Activated effector memory CD4-positive, alpha-beta T cell treated with Interleukin-2 at 50 U/mL for 16 hours (primary cell): ENCODE data around the gene CPZ.
"Not testable (repeated sequence)": the region's sequence is repeated elsewhere in the genome, so short reads cannot be mapped to it uniquely, and the experiment has no call there.

Experiments used
- DNase-seq: peaks from one replicate; pipeline ENCODE4 v3.0.0-alpha.2; 2020

The CPZ gene

DNA sequence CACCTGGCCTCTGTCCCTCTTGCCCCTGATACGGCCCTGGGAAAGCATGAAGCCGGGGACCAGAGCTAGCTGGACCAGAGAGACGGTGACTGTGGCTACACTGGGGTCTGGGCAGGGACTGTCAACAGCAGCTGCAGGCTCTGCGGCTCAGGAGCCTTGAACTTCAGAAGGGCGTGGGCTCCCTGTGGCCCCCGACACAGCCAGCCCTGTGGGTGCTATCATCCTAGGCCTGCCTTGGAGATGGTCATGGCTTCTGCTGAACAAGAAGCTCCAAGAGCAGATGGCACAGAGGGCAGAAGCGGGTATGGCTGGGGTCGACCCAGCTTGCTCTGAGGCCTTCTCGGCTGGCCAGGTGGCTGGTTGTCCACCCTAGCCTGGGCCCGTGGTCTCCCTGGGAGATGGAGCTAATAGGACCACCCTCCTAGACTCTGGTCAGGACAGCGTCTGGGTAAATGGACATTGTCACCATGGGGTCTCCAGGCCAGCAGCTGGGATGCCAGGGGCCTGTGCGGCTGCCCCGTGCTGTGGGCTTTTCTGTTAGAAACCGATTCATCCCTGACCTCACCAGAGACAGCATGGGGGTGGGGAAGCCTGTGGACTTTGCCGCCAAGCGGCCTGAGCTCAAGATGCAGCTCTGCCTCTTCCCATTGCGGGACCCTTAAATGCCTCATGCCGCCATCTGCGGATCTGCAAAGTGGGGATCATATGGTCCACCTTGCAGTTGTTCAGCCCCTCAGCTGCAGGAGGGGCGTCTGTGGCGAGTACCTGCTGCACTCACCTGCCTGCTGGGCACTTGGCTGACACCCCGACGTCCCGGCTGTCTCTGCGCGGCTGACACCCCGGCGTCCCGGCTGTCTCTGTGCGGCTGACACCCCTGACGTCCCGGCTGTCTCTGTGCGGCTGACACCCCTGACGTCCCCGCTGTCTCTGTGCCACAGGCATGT is 21.1 kb downstream of the CPZ start:
- DNase-seq = no peak

DNA sequence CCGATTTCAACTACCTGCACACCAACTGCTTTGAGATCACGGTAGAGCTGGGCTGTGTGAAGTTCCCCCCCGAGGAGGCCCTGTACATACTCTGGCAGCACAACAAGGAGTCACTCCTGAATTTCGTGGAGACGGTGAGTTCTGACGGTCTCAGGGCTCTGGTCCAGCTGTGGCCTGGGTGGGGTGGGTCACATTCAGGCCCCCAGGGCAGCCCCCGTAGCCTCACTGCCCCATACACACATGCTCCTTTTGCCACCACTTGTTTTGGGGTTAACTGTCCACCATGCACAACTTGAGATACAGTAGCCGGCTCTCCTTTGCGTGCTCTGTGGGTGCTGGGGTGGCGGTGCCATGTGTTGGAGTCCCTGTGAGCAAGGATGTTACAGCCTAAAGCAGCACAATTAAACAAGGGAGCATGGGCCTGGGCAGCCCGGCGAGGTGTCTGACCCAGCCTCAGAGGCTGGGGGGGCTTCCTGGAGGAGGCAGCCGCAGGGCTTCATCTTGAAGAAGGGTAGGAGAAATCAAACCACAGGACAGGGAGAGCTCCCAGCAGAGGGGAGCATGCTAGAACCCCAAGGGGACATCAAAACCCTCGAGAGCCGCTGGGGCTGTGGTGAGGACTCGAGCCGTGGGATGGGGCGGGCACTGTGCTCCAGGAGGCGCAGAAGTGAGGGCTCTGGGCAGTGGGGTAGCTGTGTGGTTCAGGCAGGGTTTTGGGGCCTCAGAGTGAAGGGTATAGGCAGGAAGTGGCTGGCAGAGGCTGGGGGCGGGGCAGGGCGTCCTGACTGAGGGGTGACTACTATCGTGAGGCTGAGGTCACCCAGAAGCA is 22.0 kb downstream of the CPZ start:
- no peak for DNase-seq

DNA sequence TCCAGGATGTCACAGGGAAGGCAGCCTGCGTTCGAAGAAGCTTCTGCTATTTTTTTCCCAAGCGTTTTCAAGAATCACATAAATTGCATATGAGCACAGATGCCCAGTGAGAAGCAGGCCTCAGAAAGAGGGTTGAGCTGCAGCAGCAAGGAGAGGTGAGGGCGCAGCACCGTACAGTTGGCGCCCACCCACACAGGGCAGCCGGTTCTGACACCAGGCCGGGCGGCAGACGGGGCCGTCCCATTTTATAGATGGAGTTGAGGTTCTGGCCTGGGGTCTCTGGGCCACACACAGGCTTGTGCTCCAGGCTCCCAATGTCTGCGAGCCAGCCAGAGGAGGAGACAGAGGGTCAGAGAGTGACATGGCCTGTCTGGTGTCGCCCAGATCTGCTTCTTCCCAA is 22.8 kb downstream of the CPZ start:
- DNase-seq = no peak

DNA sequence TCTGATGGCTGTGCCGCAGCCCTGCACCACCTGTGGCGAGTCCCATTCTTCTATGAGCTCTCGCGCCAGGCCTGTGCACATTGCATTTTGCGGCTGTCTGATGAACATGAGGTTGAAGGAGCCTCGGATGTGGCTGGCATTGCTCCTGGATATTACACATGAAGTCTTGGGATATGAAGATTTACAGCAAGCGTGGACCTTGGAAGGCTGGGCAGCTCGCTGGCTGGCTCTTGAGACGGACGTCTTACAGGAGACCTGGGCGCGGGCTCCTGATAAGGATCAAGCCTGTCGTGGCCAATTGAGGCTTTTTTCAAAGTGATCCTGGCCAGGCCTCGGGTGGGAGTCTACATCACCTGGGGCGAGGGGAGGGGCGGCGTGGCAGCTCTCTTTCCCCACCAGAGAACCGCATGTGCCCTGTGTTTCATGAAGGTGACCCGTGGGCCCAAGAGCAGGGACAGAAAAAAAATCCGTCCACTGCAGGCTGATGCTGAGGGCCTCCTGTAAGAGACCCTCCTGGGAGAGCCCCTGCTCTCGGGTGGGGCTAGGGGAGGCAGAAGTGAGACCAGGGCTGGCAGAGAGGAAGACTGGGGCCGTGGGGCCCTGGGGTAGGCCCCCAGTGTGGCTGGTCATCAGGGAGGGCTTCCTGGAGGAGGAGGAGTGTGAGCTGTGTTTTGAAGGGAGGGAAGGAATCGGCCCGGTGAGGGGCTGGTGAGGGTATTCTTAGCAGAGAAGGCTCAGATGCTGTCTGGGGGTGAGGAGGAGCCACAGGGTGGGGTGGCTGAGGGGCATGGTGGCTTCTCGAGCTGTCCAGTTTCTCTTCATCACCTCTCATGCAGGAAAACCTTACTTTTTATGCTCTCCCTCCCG is 23.6 kb downstream of the CPZ start:
- no peak for DNase-seq

DNA sequence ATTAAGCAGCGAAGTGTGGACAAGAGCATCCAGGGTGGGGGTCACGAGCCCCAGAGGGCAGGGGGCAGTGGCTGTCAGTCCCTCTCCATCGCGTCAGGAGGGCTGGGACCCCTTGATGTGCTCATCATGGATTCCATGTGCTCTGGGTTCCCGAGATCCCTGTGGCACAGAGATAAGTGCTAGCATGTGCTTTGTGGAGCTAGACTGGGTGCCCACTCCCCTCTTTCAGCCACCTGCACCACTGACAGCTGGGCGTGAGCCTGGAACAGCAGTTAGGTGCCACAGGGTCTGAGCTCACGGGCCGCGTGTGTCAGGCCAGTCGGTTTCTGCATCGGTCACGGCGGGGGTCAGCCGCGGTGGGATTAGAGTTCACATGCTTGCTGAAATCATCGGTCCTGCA is 24.3 kb downstream of the CPZ start:
- no peak for DNase-seq

DNA sequence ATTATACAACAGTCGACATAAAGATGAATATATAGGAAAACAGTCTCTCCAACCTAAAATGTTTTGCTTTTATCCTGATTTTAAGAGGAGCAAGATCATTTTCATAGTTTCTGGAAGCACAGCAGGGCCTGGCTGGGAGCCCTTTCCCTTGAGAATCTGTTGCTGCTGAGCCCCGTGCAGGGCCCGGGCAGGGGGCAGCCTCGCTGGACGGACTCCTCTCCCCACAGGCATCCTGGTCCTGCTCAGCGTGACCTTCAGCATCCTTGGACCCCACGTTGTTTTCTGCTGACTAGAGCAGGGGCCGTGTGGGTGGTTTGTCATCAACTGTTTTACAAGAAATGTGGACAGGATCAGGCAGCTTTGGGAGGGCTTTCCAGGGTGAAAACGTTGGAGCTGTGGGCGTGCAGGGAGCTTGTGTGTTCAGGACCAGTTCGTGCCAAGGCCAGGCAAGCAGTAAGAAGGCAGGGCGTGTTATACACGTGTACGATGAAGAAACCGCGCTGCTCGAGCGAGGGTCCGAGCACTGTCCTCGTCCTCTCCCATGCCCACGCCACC is 25.0 kb downstream of the CPZ start:
- DNase-seq = no peak

DNA sequence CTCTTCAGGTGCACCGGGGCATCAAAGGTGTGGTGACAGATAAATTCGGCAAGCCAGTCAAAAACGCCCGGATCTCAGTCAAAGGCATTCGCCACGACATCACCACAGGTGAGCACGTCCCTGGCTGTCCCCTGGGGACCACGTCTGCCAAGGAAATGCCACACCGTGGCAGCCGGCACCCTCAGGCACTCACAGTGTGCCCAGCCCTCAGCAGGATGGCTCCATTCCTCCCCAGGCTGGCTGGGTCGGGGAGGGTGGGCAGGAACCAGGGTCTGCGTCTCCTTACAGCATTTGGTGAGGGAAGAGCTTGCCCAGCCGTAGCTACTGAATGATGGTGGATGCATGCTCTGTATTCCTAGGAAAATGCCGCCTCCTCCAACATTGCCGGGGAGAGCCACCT is 25.9 kb downstream of the CPZ start:
- DNase-seq = no peak

DNA sequence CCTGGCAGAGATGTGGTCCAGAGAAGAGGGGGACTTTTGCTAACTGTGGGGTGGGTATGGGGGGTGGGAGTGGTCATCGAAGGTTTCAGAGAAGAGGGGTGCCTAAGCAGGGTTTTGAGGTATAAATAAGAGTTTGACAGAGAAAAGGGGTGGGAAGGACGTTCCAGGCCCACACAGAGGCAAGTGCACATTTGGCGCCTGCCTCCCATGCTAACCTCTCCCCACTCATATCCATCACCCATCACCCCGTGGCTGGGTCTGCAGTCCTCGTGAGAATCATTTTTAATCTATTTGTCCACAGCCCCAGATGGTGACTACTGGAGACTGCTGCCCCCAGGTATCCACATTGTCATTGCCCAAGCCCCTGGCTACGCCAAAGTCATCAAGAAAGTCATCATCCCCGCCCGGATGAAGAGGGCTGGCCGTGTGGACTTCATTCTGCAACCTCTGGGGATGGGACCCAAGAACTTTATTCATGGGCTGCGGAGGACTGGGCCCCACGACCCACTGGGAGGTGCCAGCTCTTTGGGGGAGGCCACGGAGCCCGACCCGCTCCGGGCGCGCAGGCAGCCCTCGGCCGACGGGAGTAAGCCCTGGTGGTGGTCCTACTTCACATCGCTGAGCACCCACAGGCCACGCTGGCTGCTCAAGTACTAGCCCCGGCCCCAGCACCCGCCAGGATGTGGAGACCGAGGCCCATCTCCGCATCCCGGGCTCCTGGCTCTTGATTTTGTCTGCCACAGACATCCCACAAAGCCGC is 26.6 kb downstream of the CPZ start:
- DNase-seq = no peak

DNA sequence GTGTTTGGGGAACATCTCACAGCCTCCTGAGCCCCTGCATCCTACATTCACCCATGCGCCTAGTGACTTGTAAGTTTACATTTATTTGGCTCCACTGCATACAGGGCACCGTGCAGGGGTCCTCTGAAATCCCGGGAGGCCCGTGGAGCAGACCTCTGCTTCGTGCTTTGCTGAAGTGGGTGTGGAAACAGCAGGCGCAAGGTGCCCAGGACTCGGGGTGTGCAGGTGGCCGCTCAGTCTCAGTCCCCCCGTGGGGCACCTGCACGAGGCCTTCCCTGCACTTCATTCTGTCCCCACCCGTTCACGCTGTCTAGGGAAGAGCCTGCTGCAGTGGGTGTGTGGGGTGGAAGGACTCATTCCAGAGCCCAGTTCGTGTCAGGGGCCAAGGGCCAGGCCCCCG is 28.6 kb downstream of the CPZ start:
- not testable (repeated sequence) for DNase-seq

DNA sequence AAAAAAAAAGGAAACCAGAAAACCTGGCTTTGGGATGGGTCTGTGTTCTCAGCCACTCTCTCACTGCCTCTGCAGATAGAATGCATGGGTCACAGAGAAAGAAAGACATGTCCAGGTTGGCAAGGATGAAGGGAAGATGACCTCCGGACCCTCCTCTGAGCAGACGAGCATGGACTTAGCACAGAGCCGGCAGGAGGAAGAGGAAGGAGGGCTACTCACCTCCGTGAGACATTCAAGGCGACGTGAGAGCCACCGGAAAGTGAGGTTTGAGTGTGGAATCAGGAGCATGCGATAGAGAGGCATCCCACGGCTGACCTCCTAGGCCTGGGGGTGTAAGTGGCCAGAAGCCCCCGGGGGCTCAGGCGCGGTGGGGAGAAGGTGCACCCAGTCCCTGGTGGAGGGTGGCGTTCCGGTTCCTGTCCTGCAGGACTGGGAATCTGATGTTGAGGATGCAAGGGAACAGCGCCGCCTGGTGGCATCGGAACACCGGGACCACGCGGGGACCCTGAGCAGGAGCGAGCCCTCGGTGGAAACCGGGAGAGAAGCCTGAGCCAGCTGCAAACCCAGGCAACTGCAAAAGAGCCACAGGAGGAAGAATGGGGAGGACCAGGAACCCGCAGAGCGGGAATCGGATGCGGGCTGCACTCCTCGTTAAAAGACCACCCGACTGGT is 32.2 kb downstream of the CPZ start:
- not testable (repeated sequence) for DNase-seq

DNA sequence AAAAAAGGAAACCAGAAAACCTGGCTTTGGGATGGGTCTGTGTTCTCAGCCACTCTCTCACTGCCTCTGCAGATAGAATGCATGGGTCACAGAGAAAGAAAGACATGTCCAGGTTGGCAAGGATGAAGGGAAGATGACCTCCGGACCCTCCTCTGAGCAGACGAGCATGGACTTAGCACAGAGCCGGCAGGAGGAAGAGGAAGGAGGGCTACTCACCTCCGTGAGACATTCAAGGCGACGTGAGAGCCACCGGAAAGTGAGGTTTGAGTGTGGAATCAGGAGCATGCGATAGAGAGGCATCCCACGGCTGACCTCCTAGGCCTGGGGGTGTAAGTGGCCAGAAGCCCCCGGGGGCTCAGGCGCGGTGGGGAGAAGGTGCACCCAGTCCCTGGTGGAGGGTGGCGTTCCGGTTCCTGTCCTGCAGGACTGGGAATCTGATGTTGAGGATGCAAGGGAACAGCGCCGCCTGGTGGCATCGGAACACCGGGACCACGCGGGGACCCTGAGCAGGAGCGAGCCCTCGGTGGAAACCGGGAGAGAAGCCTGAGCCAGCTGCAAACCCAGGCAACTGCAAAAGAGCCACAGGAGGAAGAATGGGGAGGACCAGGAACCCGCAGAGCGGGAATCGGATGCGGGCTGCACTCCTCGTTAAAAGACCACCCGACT is 37.8 kb downstream of the CPZ start:
- DNase-seq = not testable (repeated sequence)

DNA sequence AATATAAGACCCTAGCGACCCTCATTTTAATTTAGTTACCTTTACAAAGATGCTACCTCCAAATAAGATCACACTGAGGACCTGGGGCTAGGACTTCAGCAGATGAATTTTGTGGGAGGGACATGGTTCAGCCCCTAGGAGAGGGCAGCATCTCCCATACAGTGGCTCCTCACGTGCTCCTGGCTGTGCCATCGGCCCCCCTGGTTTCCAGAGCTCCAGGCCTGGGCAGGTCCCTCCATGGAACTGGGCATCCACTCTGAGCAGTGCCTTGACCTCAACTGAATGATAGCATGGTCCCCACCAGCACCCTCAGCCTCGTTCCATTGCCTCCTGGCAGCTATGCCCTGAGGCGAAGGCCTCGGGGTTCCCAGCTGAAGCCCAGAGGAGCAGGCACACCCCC is 39.3 kb downstream of the CPZ start:
- not testable (repeated sequence) for DNase-seq

DNA sequence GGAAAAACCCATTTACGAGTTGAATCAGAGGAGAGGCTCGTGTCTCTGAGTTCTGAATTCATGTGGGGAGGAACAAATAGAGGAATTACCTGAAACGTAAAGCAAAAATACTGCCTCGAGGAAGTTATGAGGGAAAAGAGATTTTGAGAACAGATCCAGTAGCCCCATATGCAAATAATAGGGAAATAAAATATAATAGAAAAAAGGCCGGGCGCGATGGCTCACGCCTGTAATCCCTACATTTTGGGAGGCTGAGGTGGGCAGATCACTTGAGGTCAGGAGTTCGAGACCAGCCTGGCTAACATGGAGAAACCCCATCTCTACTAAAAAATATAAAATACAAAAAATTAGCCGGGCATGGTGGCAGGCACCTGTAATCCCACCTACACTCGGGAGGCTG is 42.2 kb downstream of the CPZ start:
- not testable (repeated sequence) for DNase-seq

DNA sequence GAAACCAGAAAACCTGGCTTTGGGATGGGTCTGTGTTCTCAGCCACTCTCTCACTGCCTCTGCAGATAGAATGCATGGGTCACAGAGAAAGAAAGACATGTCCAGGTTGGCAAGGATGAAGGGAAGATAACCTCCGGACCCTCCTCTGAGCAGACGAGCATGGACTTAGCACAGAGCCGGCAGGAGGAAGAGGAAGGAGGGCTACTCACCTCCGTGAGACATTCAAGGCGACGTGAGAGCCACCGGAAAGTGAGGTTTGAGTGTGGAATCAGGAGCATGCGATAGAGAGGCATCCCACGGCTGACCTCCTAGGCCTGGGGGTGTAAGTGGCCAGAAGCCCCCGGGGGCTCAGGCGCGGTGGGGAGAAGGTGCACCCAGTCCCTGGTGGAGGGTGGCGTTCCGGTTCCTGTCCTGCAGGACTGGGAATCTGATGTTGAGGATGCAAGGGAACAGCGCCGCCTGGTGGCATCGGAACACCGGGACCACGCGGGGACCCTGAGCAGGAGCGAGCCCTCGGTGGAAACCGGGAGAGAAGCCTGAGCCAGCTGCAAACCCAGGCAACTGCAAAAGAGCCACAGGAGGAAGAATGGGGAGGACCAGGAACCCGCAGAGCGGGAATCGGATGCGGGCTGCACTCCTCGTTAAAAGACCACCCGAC is 43.5 kb downstream of the CPZ start:
- DNase-seq = not testable (repeated sequence)

DNA sequence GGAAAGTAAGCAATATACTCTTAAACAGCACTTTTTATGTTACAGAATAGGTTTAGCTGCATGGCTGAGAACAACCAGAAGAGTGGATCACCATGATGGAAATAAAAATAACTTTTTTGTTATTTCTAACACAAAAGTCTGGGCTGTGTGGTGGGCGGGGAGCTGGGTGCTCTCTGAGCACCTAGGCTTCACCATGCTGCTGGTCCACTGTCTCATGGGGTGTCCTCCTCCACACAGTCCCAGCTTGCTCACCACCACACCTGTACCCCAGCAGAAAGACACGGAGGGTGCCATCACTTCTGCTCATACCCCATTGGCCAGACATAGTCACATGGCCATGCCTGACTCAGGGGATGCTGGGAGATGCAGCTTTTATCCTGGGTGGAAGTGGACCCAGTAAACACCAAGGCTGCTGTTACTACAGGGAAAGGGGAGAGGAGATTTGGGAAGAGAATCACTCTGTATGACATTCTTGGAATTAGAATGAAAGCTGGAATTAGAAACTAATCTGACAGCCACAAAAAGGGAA is 45.0 kb downstream of the CPZ start:
- DNase-seq = no peak

DNA sequence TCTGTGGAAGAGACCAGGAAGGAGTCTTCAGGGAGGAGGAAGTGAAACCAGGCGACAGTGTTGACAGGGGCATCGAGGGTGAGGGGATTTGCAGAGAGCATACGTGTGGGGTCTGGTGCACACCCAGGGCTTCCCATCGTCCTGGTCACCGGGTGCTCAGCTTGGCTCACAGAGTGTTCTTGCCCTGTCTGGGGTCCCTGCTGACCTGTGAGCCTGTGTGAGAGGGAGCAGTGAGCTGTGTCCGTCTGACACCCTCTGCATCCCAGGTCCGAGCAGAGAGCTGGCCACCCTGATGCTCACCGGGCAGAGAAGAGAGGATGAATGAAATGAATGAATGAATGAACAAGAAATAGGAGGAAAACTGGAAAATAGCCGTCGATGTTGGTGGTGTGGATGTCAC is 46.5 kb downstream of the CPZ start:
- no peak for DNase-seq

DNA sequence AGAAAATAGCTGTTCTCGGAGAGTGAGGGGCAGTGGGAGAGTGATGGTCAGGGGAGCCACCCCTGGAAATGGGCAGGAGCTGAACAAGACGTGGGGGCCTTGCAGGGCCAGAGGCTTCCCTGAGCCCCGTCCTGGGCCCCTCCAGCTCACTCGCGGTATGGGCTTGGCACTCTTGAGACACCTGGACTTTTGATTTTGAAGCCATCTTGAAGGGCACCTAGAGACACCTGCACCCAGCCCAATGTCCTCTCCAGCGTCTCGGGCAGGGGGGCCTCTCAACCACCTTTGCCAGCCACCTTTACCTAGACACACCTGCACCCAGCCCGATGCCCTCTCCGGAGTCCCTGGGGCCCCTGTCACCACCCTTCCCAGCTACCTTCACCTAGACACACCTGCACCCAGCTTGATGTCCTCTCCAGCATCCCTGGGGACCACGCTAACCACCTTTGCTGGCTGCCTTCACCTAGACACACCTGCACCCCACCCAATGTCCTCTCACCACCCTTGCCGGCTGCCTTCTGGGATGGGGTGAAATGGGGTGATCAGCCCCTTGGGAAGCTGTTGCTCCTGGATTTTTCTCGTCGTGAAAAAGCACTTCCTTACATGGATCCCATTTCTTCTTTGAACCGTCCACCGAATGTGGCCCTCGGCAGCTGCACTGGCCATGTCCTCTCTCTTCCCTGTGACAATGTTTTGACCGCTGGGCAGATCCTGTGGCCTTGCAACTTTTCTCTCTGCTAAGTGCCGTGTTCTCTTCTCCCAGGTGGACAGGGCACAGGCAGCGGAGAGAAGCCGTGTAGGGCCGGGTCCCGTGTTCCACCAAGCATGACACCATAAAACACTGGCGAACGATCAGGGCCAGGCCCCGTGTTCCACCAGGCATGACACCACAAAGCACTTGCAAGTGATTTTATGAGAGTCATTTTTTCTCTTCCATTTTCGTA is 47.5 kb downstream of the CPZ start:
- DNase-seq = no peak

DNA sequence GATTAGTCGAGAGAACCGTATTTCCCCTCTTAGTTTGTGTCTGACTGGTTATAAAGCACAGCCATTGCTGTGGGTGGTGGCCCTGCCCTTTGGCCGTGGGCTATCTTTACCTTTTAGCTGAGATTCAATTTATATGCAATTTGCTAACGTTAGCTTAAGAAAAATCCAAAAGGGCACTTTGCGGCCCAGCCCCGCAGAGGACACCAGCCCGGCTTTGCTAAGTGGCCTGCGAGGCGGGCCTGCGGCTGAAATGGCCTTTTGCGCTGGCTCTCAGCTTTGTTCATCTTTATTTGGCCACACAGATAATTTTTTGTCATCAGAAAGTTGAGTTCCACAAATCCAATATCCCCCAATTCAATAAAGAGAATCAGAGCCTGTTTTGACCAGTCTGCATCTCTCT is 48.3 kb downstream of the CPZ start:
- DNase-seq = no peak

DNA sequence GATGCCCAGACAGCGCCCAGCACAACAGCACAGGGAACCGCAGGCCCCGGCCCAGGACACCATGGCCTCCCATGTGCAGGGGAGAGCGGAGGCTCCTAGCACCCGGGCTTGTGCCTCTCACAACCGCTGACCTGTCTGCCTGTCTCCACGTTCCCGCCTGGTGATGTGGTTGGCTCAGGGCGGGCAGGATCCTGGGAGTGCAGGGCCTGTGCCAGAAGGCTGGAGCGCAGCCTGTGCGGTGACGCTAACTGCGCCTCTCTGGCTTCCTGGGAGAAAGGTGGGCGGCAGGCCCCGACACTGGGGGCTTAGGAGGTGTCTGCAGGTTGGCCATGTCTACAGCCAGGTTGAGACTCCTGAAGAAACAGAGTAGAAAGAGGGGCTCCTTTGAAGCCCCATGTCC is 48.7 kb downstream of the CPZ start:
- DNase-seq = no peak
